ENCODE results near the gene OPRM1.

OPRM1 gene

GRCh38 chr6:154277629-154278017, 238.6 kb downstream of the OPRM1 start:
- DNase-seq (ENCODE audit: low spot score) = no peak

- DNase-seq (ENCODE audit: low spot score) = no peak
These were observed 241.5 kb downstream of the OPRM1 start for GRCh38 chr6:154280521-154280920.

GRCh38 chr6:154284313-154284853, 245.3 kb downstream of the OPRM1 start:
- no peak for DNase-seq (ENCODE audit: low spot score)

- no peak for DNase-seq (ENCODE audit: low spot score)
These were observed 246.8 kb downstream of the OPRM1 start for GRCh38 chr6:154285826-154286225.

GRCh38 chr6:154289818-154290508, 250.9 kb downstream of the OPRM1 start:
- DNase-seq (ENCODE audit: low spot score) = no peak

- no peak for DNase-seq (ENCODE audit: low spot score)
These were observed 253.0 kb downstream of the OPRM1 start for GRCh38 chr6:154292066-154292465.

- no peak for DNase-seq (ENCODE audit: low spot score)
These were observed 253.9 kb downstream of the OPRM1 start for GRCh38 chr6:154292855-154293519.

GRCh38 chr6:154295733-154296132, 256.7 kb downstream of the OPRM1 start:
- DNase-seq (ENCODE audit: low spot score) = no peak
